Body of pancreas (tissue), 4 donors: Measurements from ENCODE around the gene PSG7.
"Not testable (repeated sequence)": the region's sequence is repeated elsewhere in the genome, so short reads cannot be mapped to it uniquely, and the experiment has no call there.

ENCODE experiments used
- CTCF ChIP-seq, 7 experiments: fragments of 450-650 bp in 4 of 7; fragments of 200-600 bp in 3 of 7; sonication (generic) in 3 of 7; IDR thresholded peaks; one replicate each; pipeline ENCODE4 v1.5.1; 2016 to 2019; ENCODE audit warnings: antibody characterized with exemption in 7 of 7
- POLR2A ChIP-seq, 3 donors: fragments of 450-650 bp; IDR thresholded peaks; one replicate each; pipeline ENCODE4 v1.6.1; 2016; ENCODE audit warnings: antibody characterized with exemption in 3 of 3, mild to moderate bottlenecking in 2 of 3

- not testable (repeated sequence) for TF ChIP-seq CTCF, POLR2A (IDR thresholded peaks at IDR 0.05)
These were observed 3.6 kb downstream of the PSG7 start for GRCh38 chr19:42933412-42933811.
